Thyroid gland (tissue), 4 donors: ENCODE measurements around the gene SYNJ1. TPM values are rescaled to one million over a fixed set of nuclear protein-coding genes. Genes with fewer than 3 reads are reported as not detected.

Source experiments
- DNase-seq, 2 donors: peaks; one replicate each; pipeline ENCODE4 v3.0.0-alpha.2; 2019
- H3K27ac ChIP-seq, 3 donors: fragments of 200-600 bp; sonication (generic); 1 replicate in 2 of 3; 2 replicates in 1 of 3; pipeline ENCODE4 v1.5.1; 2016 to 2019; ENCODE audit warnings: mild to moderate bottlenecking in 1 of 3, moderate library complexity in 1 of 3
- H3K27me3 ChIP-seq: fragments of 200-600 bp; sonication (generic); one replicate; pipeline ENCODE4 v1.5.1; 2019
- H3K36me3 ChIP-seq, 2 donors: fragments of 200-600 bp; sonication (generic); one replicate each; pipeline ENCODE4 v1.5.1; 2016 to 2019
- H3K4me1 ChIP-seq, 2 donors: fragments of 200-600 bp; sonication (generic); one replicate each; pipeline ENCODE4 v1.5.1; 2017 to 2019
- H3K4me3 ChIP-seq, 3 donors: fragments of 200-600 bp; sonication (generic); replicated peaks in 1 of 3; 1 replicate in 2 of 3; 2 replicates in 1 of 3; pipeline ENCODE4 v1.5.1; 2016; ENCODE audit warnings: mild to moderate bottlenecking in 1 of 3
- H3K9me3 ChIP-seq: fragments of 200-600 bp; sonication (generic); one replicate; pipeline ENCODE4 v1.5.1; 2017
- CTCF ChIP-seq, 6 experiments: fragments of 200-600 bp in 3 of 6; fragments of 450-650 bp in 3 of 6; sonication (generic) in 3 of 6; IDR thresholded peaks; one replicate each; pipeline ENCODE4 v1.5.1; 2016 to 2019; ENCODE audit warnings: antibody characterized with exemption in 6 of 6, mild to moderate bottlenecking in 2 of 6, inconsistent platforms in 1 of 6, moderate library complexity in 1 of 6
- POLR2A ChIP-seq, 2 donors: fragments of 450-650 bp; IDR thresholded peaks; one replicate each; pipeline ENCODE4 v1.6.1; 2017; ENCODE audit warnings: antibody characterized with exemption in 2 of 2, mild to moderate bottlenecking in 2 of 2, moderate library complexity in 1 of 2
- WGBS, 2 donors: methylation state at CpG; one replicate each; pipeline ENCODE4 v1.1.5; 2017; 5-methylcytosine and 5-hydroxymethylcytosine counted together
- intact Hi-C: fragments of 100-400 bp; cut with DNase I; formaldehyde crosslinking; loops from one replicate; pipeline ENCODE4 v1.15.1; 2023
- total RNA-seq, 4 donors: library from RNA; depleted of rRNA; stranded (reverse); fragments of >200 nt; gene quantifications; one replicate each; pipeline ENCODE4 v1.2.3, GENCODE V29; 2016

The SYNJ1 gene
- total RNA-seq, 4 donors from 2014 or later: 16.1 to 21.7 (median 17.7) TPM

GRCh38 chr21:32713726-32714125 lies 14.1 kb downstream of the SYNJ1 start:
- intact Hi-C loops: no loop called here

GRCh38 chr21:32712641-32713040 lies 15.2 kb downstream of the SYNJ1 start:
- intact Hi-C loops: no loop called here
- no peaks in the 10 kb centered on the region for H3K36me3 ChIP-seq
- H3K27me3 ChIP-seq: no peaks in the 10 kb centered on the region
- DNase-seq: no peak
- no peak overlapping the region for H3K27ac ChIP-seq
- H3K4me3 ChIP-seq: no peak overlapping the region
- TF ChIP-seq POLR2A (IDR thresholded peaks at IDR 0.05) (no peak), CTCF (IDR thresholded peaks at IDR 0.05) (no peak)
- peaks cover 4 to 28% of the 10 kb centered on the region in 2 donors for H3K4me1 ChIP-seq
- no peaks in the 10 kb centered on the region for H3K9me3 ChIP-seq
- WGBS, 2 donors: 78 to 80% methylated on average over 4 of the region's 4 CpGs

More at GRCh38 chr21:32713726-32714125, 14.1 kb downstream of the SYNJ1 start:
- TF ChIP-seq CTCF (IDR thresholded peaks at IDR 0.05): no peak
- no peak for TF ChIP-seq POLR2A (IDR thresholded peaks at IDR 0.05)
- no peaks in the 10 kb centered on the region for H3K9me3 ChIP-seq
- DNase-seq: no peak
- H3K27me3 ChIP-seq: no peaks in the 10 kb centered on the region
- no peaks in the 10 kb centered on the region for H3K36me3 ChIP-seq
- peaks cover 15 to 24% of the 10 kb centered on the region in 2 donors for H3K4me1 ChIP-seq
- no peak overlapping the region for H3K27ac ChIP-seq
- H3K4me3 ChIP-seq: no peak overlapping the region

DNA sequence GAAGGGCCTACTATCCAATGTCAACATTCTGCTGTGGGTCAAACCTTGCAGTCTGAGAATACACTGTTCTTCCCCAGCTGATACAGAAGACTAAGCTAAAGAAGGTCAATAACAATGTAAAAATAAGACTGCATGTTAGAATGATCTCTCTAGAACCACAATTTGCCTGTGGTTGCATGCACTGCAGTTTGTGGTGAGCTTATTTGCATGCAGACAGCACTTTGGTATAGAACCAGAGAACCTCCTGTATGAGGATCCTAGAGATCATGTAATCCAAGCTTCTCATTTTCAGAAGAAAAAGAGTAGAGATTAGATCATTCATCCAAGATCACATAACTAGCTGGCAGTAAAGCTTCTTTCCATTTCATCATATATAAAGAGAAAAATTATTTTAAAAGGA lies 15.8 kb downstream of the SYNJ1 start:
- intact Hi-C loops: no loop called here
- H3K27me3 ChIP-seq: no peaks in the 10 kb centered on the region
- no peaks in the 10 kb centered on the region for H3K36me3 ChIP-seq
- no peak for TF ChIP-seq CTCF (IDR thresholded peaks at IDR 0.05)
- TF ChIP-seq POLR2A (IDR thresholded peaks at IDR 0.05): no peak
- no peaks in the 10 kb centered on the region for H3K9me3 ChIP-seq
- peaks cover 0 to 24% of the 10 kb centered on the region in 2 donors for H3K4me1 ChIP-seq
- H3K27ac ChIP-seq: no peak overlapping the region
- no peak overlapping the region for H3K4me3 ChIP-seq
- no peak for DNase-seq

DNA sequence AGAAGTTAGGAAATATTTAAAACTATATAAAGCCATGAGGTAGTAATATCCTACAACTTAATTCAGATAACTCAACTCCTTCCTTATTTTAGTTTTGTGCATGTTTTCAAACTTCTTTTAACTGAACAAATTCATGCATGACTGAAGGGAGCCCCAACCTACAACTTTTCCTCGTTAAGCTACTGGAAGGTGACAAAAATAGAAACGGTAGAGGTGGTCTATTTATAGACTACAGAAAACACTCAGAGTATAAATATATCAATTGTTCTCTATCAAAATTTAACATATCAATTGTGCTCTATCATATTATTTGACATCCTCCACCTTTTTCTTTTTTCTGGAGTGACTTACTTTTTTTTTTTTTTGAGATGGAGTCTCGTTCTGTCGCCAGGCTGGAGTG lies 16.8 kb downstream of the SYNJ1 start:
- H3K4me3 ChIP-seq: no peak overlapping the region
- intact Hi-C loops: no loop called here
- no peaks in the 10 kb centered on the region for H3K9me3 ChIP-seq
- H3K27ac ChIP-seq: no peak overlapping the region
- no peak for DNase-seq
- no peaks in the 10 kb centered on the region for H3K27me3 ChIP-seq
- H3K36me3 ChIP-seq: no peaks in the 10 kb centered on the region
- TF ChIP-seq POLR2A (IDR thresholded peaks at IDR 0.05) (no peak), CTCF (IDR thresholded peaks at IDR 0.05) (no peak)
- 65% methylated on average over 4 of the region's 4 CpGs for WGBS, 2 donors
- peaks cover 0 to 24% of the 10 kb centered on the region in 2 donors for H3K4me1 ChIP-seq

GRCh38 chr21:32710069-32710784 lies 17.6 kb downstream of the SYNJ1 start:
- TF ChIP-seq CTCF (IDR thresholded peaks at IDR 0.05) (no peak), POLR2A (IDR thresholded peaks at IDR 0.05) (no peak)

More at GRCh38 chr21:32710069-32710784, 17.6 kb downstream of the SYNJ1 start:
- intact Hi-C loops: no loop called here
- WGBS, 2 donors: 86% methylated on average over 4 of the region's 4 CpGs
- Histone ChIP-seq H3K4me1 (peaks cover 0 to 24% of the 10 kb centered on the region in 2 donors), H3K27ac (no peak overlapping the region), H3K9me3 (no peaks in the 10 kb centered on the region), H3K36me3 (no peaks in the 10 kb centered on the region), H3K27me3 (no peaks in the 10 kb centered on the region), H3K4me3 (no peak overlapping the region)
- DNase-seq: no peak
